ENCODE data around the gene GEMIN2. TPM values are rescaled to one million over a fixed set of nuclear protein-coding genes. Genes with fewer than 3 reads are reported as not detected.
"Not testable (repeated sequence)": the region's sequence is repeated elsewhere in the genome, so short reads cannot be mapped to it uniquely, and the experiment has no call there.

The GEMIN2 gene
- total RNA-seq = 10 to 100 TPM; 15.3 to 33.0 (median 20.2) TPM

GRCh38 chr14:39114073-39114838, at the start of gene GEMIN2:
Gene GEMIN2, plus strand, starts transcription at chr14:39114323. Its CDS starts 16 bp downstream, at chr14:39114339.
- H3K27ac ChIP-seq = peak within 1 kb of the TSS; percentile 82 to 89 (median 87)
- peak; percentile 98 for ATAC-seq
- H3K36me3 ChIP-seq = peaks cover 0 to 26% of the 10 kb centered on the region in 2 donors
- WGBS, 2 donors (ENCODE audit: low coverage in 1 of 2) = 0 to 2% methylated on average over 23 of the region's 40 CpGs
- H3K4me1 ChIP-seq = peaks cover 0 to 21% (median 6%) of the 10 kb centered on the region in 3 donors
- no peaks in the 10 kb centered on the region for H3K27me3 ChIP-seq
- no peaks in the 10 kb centered on the region for H3K9me3 ChIP-seq
- H3K4me3 ChIP-seq = peak within 1 kb of the TSS; percentile 61 to 100
- TF ChIP-seq EP300 (IDR thresholded peaks at IDR 0.05) (no peak), POLR2A (IDR thresholded peaks at IDR 0.05) (peak in 1 of 2 donors; percentile 32), POLR2AphosphoS5 (IDR thresholded peaks at IDR 0.05) (peak; percentile 49)

GRCh38 chr14:39069169-39069805, 44.8 kb upstream of the GEMIN2 start:
- H3K27ac ChIP-seq, H3K4me3 ChIP-seq, H3K9me3 ChIP-seq, H3K4me1 ChIP-seq, H3K27me3 ChIP-seq, ATAC-seq: not testable (repeated sequence)
- 88 to 97% methylated on average over 4 to 6 of the region's 7 CpGs for WGBS, 2 donors (ENCODE audit: low coverage in 1 of 2)
- H3K36me3 ChIP-seq = peaks cover 5 to 90% of the 10 kb centered on the region in 2 donors

- no peak for ATAC-seq
- H3K36me3 ChIP-seq = peaks cover 0 to 90% of the 10 kb centered on the region in 2 donors
These were observed 44.2 kb upstream of the GEMIN2 start for GRCh38 chr14:39069923-39070322.

GRCh38 chr14:39071096-39071495, 43.0 kb upstream of the GEMIN2 start:
- Histone ChIP-seq H3K4me3 (no peak overlapping the region), H3K4me1 (no peaks in the 10 kb centered on the region), H3K27me3 (no peaks in the 10 kb centered on the region), H3K36me3 (peaks cover 0 to 89% of the 10 kb centered on the region in 2 donors), H3K27ac (no peak overlapping the region), H3K9me3 (no peaks in the 10 kb centered on the region)
- TF ChIP-seq EP300 (IDR thresholded peaks at IDR 0.05) (no peak), POLR2A (IDR thresholded peaks at IDR 0.05) (no peak)
- ATAC-seq = no peak
- WGBS, 2 donors (ENCODE audit: low coverage in 1 of 2) = 91 to 100% methylated on average over 1 to 2 of the region's 2 CpGs

More at GRCh38 chr14:39069923-39070322, 44.2 kb upstream of the GEMIN2 start:
- Histone ChIP-seq H3K27me3 (no peaks in the 10 kb centered on the region), H3K9me3 (no peaks in the 10 kb centered on the region), H3K4me3 (no peak overlapping the region), H3K4me1 (no peaks in the 10 kb centered on the region), H3K27ac (no peak overlapping the region)
- no peak for TF ChIP-seq POLR2AphosphoS5 (IDR thresholded peaks at IDR 0.05)
- no peak for TF ChIP-seq POLR2A (IDR thresholded peaks at IDR 0.05)
- no peak for TF ChIP-seq EP300 (IDR thresholded peaks at IDR 0.05)
- TF ChIP-seq CTCF (IDR thresholded peaks at IDR 0.05) = no peak
- 94 to 100% methylated on average over 5 of the region's 5 CpGs for WGBS, 2 donors (ENCODE audit: low coverage in 1 of 2)

- no peak overlapping the region for H3K4me3 ChIP-seq
- TF ChIP-seq EP300 (IDR thresholded peaks at IDR 0.05) (no peak), POLR2A (IDR thresholded peaks at IDR 0.05) (no peak), POLR2AphosphoS5 (IDR thresholded peaks at IDR 0.05) (no peak), CTCF (IDR thresholded peaks at IDR 0.05) (no peak)
- no peak for ATAC-seq
- H3K36me3 ChIP-seq = peaks cover 0 to 95% of the 10 kb centered on the region in 2 donors
- H3K9me3 ChIP-seq = no peaks in the 10 kb centered on the region
- H3K4me1 ChIP-seq = no peaks in the 10 kb centered on the region
- WGBS, 2 donors (ENCODE audit: low coverage in 1 of 2) = 82% methylated on average over 1 of the region's 1 CpG; no CpG with 5 or more reads in 1 of the 2 donors
- no peaks in the 10 kb centered on the region for H3K27me3 ChIP-seq
- H3K27ac ChIP-seq = no peak overlapping the region
These were observed 33.2 kb upstream of the GEMIN2 start for GRCh38 chr14:39080886-39081285.

- Histone ChIP-seq H3K36me3 (peaks cover 0 to 96% of the 10 kb centered on the region in 2 donors), H3K9me3 (no peaks in the 10 kb centered on the region), H3K27ac (no peak overlapping the region), H3K4me1 (no peaks in the 10 kb centered on the region), H3K4me3 (no peak overlapping the region), H3K27me3 (no peaks in the 10 kb centered on the region)
- no peak for ATAC-seq
- TF ChIP-seq POLR2A (IDR thresholded peaks at IDR 0.05) = no peak
- WGBS, 2 donors (ENCODE audit: low coverage in 1 of 2) = 61 to 67% methylated on average over 3 to 4 of the region's 5 CpGs
These were observed 31.0 kb upstream of the GEMIN2 start for GRCh38 chr14:39083127-39083526.

All from gastroesophageal sphincter (tissue), 4 donors.